Spleen (tissue), 7 donors: Measurements from ENCODE around the gene CCNF.

Source experiments
- POLR2A ChIP-seq, 3 donors: fragments of 450-650 bp; IDR thresholded peaks; one replicate each; pipeline ENCODE4 v1.5.1; 2017; ENCODE audit warnings: antibody characterized with exemption in 3 of 3, mild to moderate bottlenecking in 1 of 3
- TF ChIP-seq, protein P1 (sequence below), 11 experiments: fragments of 200-600 bp in 7 of 11; fragments of 450-650 bp in 4 of 11; sonication (generic) in 4 of 11; IDR thresholded peaks in 8 of 11; conservative IDR thresholded peaks in 3 of 11; 1 replicate in 7 of 11; 2 replicates in 4 of 11; pipeline versions ENCODE4 v1.4.0 to v1.8.0; 2016 to 2021; ENCODE audit warnings: antibody characterized with exemption in 11 of 11, inconsistent platforms in 4 of 11, mild to moderate bottlenecking in 1 of 11
- donor health status: DM: no; HTN: no; CAD: no; lungs with moderate emphysema.
- donor health status: DM: no; HTN: no; CAD: no.
- donor health status: DM: no; HTN: no; CAD: no.

- TF ChIP-seq, protein P1, sequence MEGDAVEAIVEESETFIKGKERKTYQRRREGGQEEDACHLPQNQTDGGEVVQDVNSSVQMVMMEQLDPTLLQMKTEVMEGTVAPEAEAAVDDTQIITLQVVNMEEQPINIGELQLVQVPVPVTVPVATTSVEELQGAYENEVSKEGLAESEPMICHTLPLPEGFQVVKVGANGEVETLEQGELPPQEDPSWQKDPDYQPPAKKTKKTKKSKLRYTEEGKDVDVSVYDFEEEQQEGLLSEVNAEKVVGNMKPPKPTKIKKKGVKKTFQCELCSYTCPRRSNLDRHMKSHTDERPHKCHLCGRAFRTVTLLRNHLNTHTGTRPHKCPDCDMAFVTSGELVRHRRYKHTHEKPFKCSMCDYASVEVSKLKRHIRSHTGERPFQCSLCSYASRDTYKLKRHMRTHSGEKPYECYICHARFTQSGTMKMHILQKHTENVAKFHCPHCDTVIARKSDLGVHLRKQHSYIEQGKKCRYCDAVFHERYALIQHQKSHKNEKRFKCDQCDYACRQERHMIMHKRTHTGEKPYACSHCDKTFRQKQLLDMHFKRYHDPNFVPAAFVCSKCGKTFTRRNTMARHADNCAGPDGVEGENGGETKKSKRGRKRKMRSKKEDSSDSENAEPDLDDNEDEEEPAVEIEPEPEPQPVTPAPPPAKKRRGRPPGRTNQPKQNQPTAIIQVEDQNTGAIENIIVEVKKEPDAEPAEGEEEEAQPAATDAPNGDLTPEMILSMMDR (IDR thresholded peaks at IDR 0.05 in 8 of 11, conservative IDR thresholded peaks at IDR 0.05 in 3 of 11) = no peak
- no peak for TF ChIP-seq POLR2A (IDR thresholded peaks at IDR 0.05)
Observed at GRCh38 chr16:2477327-2477726, 48.1 kb downstream of the CCNF start.
